GM15510 (cell line): Measurements from ENCODE around the gene BCAT1.

Experiments
- POLR2A ChIP-seq: IDR thresholded peaks from 3 replicates; pipeline ENCODE4 v1.6.1; 2011; ENCODE audit warnings: borderline replicate concordance; ENCODE audit not compliant: insufficient read length; ENCODE audit errors: extremely low read depth

BCAT1 gene

DNA sequence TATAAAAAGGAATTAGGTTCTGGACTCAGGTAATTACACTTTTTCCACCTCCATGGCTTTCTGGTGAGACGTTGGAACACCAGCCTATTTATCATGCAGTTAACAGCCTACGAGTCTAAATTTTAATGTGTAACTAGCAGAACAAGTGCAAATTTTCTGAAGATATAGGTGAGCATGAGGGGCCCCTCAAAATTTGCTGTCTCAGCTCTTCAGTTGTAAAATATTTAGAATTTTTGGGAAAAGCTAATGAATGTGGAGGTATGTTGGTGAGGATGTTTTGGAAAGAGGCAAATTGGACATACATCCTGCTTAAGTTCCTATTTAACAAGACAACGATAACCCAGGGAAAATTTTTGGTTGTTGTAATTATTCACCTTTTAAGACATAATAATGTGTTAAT lies 25.3 kb upstream of the BCAT1 start:
- no peak for TF ChIP-seq POLR2A

DNA sequence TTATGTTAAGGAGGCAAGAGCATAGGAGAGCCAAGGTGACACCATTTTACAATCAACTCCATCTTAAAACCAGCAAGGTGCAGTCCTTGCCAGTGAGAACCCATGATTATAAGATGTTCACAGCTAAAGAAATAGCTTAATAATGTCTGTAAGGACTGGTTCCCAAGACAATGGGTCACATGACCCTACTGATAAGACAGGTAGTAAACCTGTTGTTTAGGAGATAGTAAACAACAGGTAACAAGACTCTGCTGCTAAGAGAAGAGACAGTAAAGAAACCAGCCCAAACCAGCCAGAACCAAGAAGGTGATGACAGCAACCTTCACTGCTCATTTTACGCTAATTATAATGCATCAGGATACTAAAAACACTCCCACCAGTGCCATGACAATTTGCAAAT lies 23.2 kb upstream of the BCAT1 start:
- no peak for TF ChIP-seq POLR2A

DNA sequence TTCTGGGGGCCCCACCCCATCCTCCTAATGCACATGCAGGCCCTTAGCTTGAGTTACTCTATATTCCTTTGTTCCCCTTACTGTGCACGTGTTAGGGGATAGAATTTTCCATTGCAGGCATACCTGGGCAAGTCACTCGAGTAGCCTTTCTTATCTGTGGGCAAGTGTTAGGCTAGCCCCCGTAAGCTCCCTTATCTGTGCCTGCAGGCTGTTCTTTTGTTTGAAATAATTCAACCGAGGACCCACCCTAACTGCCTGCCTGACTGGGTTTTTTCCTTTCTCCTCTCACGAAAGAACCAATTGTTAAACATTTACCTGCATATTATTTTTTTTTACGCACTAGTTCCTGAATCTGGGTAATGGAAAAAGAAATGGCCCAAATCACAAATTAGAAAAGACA lies 21.3 kb upstream of the BCAT1 start:
- TF ChIP-seq POLR2A: no peak

DNA sequence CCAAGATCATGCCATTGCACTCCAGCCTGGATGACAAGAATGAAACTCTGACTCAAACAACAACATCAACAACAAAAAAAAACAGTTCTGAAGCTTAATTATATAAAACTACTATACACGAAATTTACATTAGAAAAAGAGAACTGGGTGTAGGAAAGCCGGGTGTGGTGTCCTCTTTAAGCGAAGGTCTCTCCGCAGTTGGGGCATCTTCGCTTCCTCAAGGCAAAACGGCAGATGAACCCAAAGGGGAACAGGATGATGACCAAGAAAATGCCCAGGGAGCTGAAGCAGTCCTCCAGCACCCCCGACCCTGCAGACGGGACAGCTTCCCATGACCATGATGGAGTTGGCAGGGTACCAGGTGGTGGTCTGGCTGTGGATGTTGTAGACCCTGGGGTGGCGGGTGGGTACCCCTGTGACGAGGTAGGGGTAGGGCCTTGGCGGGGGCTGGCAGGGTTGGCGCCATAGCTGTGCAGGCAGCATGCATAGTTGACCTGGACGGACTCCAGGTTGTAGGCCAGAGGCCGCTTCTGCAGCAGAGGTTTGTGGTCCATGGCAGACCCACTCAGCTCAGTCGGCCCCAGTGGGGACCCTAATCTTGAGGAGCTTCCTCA lies 18.2 kb upstream of the BCAT1 start:
- no peak for TF ChIP-seq POLR2A

DNA sequence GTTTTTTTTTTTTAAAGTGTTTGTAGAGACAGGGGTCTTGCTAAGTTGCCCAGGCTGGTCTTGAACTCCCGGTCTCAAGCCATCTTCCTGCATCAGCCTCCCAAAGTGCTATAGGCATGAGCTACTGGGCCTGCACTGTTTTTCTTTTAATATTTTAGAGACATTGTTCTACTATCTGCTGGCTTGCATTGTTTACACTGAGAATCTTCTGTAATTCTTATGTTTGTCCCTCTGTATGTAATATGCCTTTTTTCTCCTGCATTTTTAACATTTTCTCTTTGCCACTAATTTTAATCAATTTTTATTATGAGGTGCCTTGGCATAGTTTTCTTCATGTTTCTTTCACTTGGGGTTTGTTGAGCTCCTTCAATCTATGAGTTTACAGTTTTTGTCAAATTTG lies 15.4 kb upstream of the BCAT1 start:
- TF ChIP-seq POLR2A: no peak

DNA sequence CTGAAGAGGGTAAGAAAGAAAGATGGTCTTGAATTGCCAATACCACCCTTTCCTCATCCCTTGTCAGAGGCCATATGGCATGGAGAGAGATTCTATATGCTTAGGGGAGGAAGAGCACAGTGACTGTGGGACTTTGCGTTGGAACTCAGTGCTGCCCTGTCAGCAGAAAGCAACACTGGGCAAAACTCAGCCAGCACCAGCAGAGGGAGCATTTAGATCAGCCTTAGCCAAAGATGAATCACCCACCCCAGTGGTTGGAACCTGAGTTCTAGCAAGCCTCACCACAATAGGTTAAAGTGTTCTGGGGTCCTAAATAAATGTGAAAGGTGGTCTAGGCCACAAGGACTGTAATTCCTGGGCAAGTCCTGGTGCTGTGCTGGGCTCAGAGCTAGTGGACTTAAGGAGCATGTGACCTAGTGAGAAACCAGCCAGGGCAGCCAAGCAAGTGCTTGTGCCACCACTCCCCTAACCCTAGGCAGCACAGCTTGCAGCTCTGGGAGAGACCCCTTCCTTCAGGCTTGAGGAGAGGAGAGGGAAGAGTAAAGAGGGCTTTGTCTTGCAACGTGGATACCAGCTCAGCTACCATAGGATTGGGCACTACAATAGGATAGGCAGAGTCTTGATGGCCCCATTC lies 11.4 kb upstream of the BCAT1 start:
- TF ChIP-seq POLR2A: no peak

DNA sequence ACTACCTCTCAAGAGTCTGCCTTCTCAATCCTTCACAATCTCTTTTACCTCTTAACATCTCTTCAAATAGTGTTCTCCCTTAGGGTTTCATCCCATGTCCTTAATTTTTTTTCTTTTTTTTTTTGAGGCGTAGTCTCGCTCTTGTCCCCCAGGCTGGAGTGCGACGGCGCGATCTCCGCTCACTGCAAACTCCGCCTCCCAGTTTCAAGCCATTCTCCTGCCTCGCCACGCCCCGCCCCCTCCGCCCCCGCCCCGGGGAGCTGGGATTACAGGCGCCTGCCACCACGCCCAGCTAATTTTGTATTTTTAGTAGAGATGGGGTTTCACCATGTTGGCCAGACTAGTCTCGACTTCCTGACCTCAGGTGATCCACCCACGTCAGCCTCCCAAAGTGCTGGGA lies 7.0 kb upstream of the BCAT1 start:
- no peak for TF ChIP-seq POLR2A

DNA sequence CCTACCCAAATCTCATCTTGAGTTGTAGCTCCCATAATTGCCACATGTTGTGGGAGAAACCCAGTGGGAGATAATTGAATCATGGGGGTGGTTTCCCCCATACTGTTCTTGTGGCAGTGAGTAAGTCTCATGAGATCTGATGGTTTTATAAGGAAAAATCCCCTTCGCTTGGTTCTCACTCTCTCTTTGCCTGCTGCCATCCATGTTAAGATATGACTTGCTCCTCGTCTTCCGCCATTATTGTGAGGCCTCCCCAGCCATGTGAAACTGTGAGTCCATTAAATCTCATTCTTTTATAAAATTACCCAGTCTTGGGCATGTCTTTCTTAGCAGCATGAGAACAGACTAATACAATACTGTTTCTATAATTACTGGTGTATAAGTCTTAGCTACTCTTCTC lies 6.5 kb upstream of the BCAT1 start:
- TF ChIP-seq POLR2A: no peak

DNA sequence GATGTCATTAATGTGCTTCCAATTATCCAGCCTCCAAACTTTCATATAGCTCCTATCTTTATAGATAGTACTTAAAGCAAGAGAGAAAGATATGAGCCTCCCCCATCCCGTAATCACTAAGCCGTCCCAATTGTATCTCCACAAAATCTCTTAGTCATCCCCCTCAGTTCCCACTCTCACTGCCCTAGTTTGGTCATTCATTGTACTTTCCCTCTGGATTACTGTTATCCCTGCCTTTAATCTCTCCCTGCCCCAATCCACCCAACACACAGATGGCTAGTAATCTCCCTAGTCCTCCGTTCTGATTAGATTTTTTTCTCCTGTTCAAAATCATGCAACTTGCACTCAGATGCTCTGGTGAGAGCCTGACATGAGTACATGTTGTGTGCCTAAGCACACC lies 5.4 kb upstream of the BCAT1 start:
- no peak for TF ChIP-seq POLR2A

DNA sequence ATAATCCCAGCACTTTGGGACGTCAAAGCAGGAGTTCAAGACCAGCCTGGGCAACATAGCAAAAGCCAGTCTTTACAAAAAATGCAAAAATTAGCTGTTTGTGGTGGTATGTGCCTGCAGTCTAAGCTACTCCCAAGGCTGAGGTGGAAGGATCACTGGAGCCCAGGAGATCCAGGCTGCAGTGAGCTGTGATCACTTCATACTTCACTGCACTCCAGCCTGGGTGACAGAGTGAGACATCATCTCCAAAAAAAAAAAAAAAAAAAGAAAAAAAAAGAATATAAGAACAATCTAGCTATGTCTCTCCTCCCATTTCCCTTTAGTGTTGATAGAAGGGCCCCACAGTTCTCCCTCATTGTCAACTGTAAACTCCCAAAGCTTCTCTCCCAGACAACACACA lies 3.5 kb upstream of the BCAT1 start:
- TF ChIP-seq POLR2A: no peak

DNA sequence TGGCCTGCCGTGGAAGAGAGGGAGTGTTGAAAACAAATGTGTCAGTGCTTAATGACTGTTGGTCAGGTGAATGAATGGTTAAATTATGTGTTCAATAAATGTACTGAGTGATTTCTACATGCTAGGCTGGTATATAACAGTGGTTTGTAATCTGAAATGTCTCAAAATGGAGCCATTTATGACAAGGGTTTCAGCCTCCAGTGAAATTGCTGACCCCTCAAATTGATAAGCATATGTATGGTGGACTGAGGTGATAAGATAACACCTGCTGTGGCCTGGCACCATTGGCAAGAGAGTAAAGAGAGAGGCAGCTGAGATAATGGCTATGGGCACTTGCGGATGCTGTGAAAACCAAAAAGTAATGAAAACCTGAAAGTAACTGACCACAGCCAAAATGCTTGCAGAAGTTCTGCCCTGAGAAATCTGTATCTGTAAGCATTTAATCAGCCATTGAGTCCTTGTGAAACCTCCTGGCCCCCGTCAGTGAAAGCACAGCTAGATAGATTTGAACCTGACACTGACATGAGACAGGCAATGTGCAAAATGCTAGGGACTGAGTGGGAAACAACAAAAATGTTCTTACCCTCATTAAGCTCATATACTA lies 1.4 kb upstream of the BCAT1 start:
- TF ChIP-seq POLR2A: no peak

DNA sequence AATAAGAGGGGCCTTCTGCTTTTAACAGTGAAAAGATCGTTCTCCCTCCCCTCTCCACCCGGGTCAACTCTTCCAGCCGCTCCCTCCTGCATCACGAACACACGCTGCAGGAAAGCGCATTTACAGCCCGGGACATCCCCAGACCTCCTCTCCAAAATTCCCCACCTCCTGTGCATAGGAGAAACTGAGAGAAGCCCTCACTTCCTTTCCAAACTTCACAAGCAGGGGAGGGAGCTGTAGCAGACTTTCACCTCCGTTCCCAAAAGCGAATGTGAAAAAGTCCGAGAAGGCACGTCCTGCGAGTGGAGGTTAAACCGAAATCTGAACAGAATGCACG lies 513 bp downstream of the BCAT1 start:
- TF ChIP-seq POLR2A: no peak

DNA sequence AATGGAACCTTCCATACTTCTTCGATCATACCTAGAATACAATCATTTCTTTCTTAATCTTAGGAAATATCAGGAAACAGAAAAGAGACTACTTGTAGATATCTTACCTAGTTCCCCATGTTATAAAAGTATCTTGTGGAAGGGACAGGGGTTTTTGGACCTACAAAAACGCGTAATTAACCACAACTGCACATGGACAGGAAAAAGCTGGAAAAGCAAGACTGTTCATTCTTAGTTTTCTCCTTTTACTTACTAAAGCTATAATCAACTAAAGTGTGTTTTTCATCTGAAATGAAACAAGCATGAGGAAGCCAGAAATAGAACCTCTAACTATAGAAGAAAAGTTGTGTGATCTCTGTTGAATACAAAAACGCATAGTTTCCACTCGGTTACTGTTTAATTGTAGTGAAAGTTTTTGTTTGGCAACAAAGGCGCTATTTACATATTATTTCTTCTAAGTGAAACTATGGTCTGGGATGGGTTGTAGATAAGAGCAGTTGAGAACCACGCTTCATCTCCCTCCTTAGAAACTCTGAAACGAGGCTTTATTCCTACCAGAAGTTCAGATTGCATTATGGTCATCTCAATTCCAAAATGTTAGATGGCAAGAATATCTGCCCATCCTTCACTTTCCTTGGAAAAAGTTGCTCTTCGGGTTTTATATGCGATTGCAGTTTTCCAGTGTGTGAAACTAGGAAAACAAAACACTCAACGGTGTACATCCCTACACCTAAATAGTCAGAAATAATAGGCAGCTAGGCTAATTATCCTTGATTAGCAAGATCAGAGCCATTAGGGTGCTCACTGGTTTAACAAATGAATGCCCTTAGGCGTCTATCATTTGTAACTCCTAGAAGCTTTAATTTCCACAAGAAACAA lies 1.1 kb downstream of the BCAT1 start:
- TF ChIP-seq POLR2A: no peak

DNA sequence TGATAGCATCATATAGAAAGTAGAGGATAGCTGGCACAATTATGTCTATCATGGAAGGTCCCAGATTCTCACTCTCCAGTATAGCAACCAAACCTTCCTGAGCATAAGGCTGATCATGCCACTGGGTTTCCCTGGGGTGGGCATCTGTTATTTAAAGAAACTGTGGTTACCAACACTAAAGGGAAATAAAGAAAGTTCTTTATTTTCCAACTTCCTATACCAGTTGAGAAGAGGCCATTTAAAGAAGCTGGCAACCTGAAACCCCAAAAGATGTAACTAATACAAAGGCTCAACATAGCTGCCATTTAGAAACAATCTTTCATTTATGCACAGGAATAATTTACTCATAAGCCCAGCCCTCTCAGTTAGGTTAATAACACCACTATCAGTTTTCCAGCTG lies 3.1 kb downstream of the BCAT1 start:
- no peak for TF ChIP-seq POLR2A

DNA sequence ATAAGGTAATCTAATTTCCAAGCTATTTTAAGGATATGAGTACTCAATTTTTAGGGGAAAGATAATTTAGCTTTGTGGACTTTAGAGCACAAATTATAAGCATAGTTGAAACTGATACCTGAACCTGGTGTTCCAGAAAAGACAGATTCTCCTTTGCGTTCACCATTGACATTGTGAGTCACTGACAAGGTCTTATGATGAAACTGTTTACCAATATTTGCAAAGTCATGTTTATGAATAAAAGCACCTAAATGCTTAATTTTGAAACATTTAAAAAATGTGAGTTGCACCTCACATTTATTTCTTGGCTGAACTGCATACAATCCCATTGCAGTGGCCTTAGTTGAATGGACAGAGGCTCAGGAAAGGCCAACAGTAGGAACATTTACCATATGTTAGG lies 3.9 kb downstream of the BCAT1 start:
- TF ChIP-seq POLR2A: no peak

DNA sequence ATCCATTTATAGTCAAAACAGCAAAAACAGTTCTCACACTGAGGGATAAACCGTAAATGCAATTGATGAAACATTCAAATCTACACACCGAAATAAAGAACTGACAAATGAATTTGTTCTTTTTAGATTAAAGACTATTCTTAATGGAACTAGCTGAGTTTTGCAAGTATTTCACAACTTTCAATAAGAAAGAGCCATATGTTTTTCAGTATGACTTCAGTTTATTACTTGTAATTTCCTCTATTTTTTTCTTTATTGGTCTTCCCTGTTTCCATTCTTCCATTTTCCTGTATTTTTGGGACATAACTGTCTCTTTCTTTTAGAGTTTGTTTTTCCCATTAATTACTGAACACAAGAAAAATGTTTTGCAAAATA lies 4.3 kb downstream of the BCAT1 start:
- no peak for TF ChIP-seq POLR2A

DNA sequence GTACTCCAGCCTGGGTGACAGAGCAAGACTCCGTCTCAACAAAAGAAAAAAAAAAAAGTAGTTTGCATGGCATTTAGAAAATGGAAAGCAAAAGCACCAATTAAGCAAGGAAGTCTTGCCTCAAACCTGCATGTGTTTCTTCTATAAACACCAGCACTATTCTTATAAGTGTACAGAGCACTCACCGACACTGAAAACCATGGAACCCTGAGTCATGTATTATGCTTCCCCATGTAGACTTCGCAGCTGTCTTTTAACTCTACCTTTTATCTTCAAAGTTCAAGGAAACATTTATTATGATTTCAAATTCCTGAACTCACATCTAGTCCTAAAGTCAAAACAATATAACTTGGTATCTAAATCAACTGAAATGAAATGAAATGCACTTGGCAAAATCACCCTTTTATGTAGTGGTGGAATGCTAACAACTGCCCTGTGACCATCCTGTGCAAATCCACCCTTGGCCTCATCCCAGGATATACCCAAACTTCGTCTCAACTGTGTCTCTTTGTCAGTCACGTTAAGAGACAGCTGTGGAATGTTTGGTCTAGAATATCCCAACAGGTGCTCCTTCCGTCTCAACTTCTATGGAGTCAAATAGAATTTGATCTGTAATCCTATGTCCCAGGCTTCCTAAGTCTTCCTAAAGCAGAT lies 4.8 kb downstream of the BCAT1 start:
- no peak for TF ChIP-seq POLR2A
